Smooth muscle cell of the brain vasculature (primary cell): ENCODE results near the gene ERCC4.

Experiments
- DNase-seq: peaks from one replicate; pipeline ENCODE4 v3.0.0-alpha.2; 2012; ENCODE audit warnings: low read depth, low spot score

Gene ERCC4

GRCh38 chr16:13948086-13948485 lies 28.1 kb downstream of the ERCC4 start:
- no peak for DNase-seq

GRCh38 chr16:13950821-13951547 lies 31.0 kb downstream of the ERCC4 start:
- no peak for DNase-seq

- DNase-seq: no peak
Observed at GRCh38 chr16:13951611-13952010, 31.7 kb downstream of the ERCC4 start.

GRCh38 chr16:13953501-13953900 lies 33.5 kb downstream of the ERCC4 start:
- no peak for DNase-seq

- DNase-seq: no peak
Observed at GRCh38 chr16:13956635-13957196, 36.8 kb downstream of the ERCC4 start.

GRCh38 chr16:13957197-13958078 lies 37.5 kb downstream of the ERCC4 start:
- peak; percentile 76 for DNase-seq

- no peak for DNase-seq
Observed at GRCh38 chr16:13958474-13958873, 38.5 kb downstream of the ERCC4 start.

GRCh38 chr16:13959626-13960025 lies 39.7 kb downstream of the ERCC4 start:
- no peak for DNase-seq

- peak; percentile 62 for DNase-seq
Observed at GRCh38 chr16:13961099-13961811, 41.3 kb downstream of the ERCC4 start.

- no peak for DNase-seq
Observed at GRCh38 chr16:13962232-13962631, 42.3 kb downstream of the ERCC4 start.

- no peak for DNase-seq
Observed at GRCh38 chr16:13968835-13969234, 48.9 kb downstream of the ERCC4 start.

- DNase-seq: no peak
Observed at GRCh38 chr16:13969711-13970110, 49.8 kb downstream of the ERCC4 start.

GRCh38 chr16:13970708-13971422 lies 50.9 kb downstream of the ERCC4 start:
- DNase-seq: no peak

GRCh38 chr16:13973321-13974023 lies 53.5 kb downstream of the ERCC4 start:
- no peak for DNase-seq

GRCh38 chr16:13977177-13977576 lies 57.2 kb downstream of the ERCC4 start:
- DNase-seq: no peak

GRCh38 chr16:13982451-13982850 lies 62.5 kb downstream of the ERCC4 start:
- DNase-seq: no peak

- DNase-seq: no peak
Observed at GRCh38 chr16:13983625-13984024, 63.7 kb downstream of the ERCC4 start.

- no peak for DNase-seq
Observed at GRCh38 chr16:13984794-13985193, 64.8 kb downstream of the ERCC4 start.

- no peak for DNase-seq
Observed at GRCh38 chr16:13988038-13988437, 68.1 kb downstream of the ERCC4 start.

GRCh38 chr16:13992322-13992721 lies 72.4 kb downstream of the ERCC4 start:
- DNase-seq: no peak

- no peak for DNase-seq
Observed at GRCh38 chr16:13992976-13993375, 73.0 kb downstream of the ERCC4 start.
